Loucy (cell line): ENCODE results near the gene ANKRD60.

Experiments used
- H2AFZ ChIP-seq: fragments of 200-600 bp; sonication (generic); 2 replicates; pipeline ENCODE4 v1.6.0; 2016; ENCODE audit warnings: antibody characterized with exemption, mild to moderate bottlenecking, low read length, moderate library complexity
- H3F3A ChIP-seq: fragments of 200-600 bp; 2 replicates; pipeline ENCODE4 v1.6.0; 2016; ENCODE audit warnings: antibody characterized with exemption, low read depth, mild to moderate bottlenecking
- H3K27me3 ChIP-seq: fragments of 200-600 bp; sonication (generic); 2 replicates; pipeline ENCODE4 v1.6.1; 2014; ENCODE audit warnings: low read length, mild to moderate bottlenecking; ENCODE audit not compliant: insufficient read depth, poor library complexity, severe bottlenecking
- H3K36me3 ChIP-seq: fragments of 200-600 bp; sonication (generic); 2 replicates; pipeline ENCODE4 v1.6.1; 2016; ENCODE audit warnings: low read length; ENCODE audit not compliant: insufficient read depth
- H3K4me1 ChIP-seq: fragments of 200-600 bp; sonication (generic); 2 replicates; pipeline ENCODE4 v1.5.1; 2014; ENCODE audit warnings: low read length, mild to moderate bottlenecking; ENCODE audit not compliant: insufficient read depth, poor library complexity, severe bottlenecking
- H3K4me2 ChIP-seq: fragments of 200-600 bp; sonication (generic); 2 replicates; pipeline ENCODE4 v1.6.0; 2014; ENCODE audit warnings: antibody characterized with exemption, low read length, low read depth, mild to moderate bottlenecking; ENCODE audit not compliant: poor library complexity, severe bottlenecking
- H3K4me3 ChIP-seq: fragments of 200-600 bp; sonication (generic); 2 replicates; pipeline ENCODE4 v1.5.1; 2014; ENCODE audit warnings: low read length, mild to moderate bottlenecking, mixed read lengths; ENCODE audit not compliant: poor library complexity, severe bottlenecking
- H3K79me2 ChIP-seq: fragments of 200-600 bp; sonication (generic); 2 replicates; pipeline ENCODE4 v1.6.1; 2014; ENCODE audit warnings: low read length; ENCODE audit not compliant: insufficient read depth
- H3K9ac ChIP-seq: fragments of 200-600 bp; sonication (generic); 2 replicates; pipeline ENCODE4 v1.6.0; 2014; ENCODE audit warnings: mild to moderate bottlenecking, low read depth, low read length, moderate library complexity; ENCODE audit not compliant: poor library complexity, severe bottlenecking
- H3K9me2 ChIP-seq: fragments of 200-600 bp; sonication (generic); replicated peaks from 2 replicates; pipeline ENCODE4 v1.6.1; 2016; ENCODE audit warnings: low read depth, low read length, mixed read lengths
- H3K9me3 ChIP-seq: fragments of 200-600 bp; sonication (generic); 2 replicates; pipeline ENCODE4 v1.6.1; 2014; ENCODE audit warnings: mild to moderate bottlenecking, antibody characterized with exemption, low read length, low read depth; ENCODE audit not compliant: insufficient read depth
- H4K20me1 ChIP-seq: fragments of 200-600 bp; sonication (generic); 2 replicates; pipeline ENCODE4 v1.6.0; 2014; ENCODE audit warnings: antibody characterized with exemption, low read length, mild to moderate bottlenecking; ENCODE audit not compliant: insufficient read depth, poor library complexity, severe bottlenecking
- EZH2phosphoT487 ChIP-seq: fragments of 200-600 bp; IDR thresholded peaks from 2 replicates; pipeline ENCODE4 v1.6.1; 2018; ENCODE audit warnings: antibody characterized with exemption, mild to moderate bottlenecking, moderate library complexity, borderline replicate concordance
- TF ChIP-seq, protein P1 (sequence below): fragments of 200-600 bp; sonication (generic); conservative IDR thresholded peaks from 2 replicates; pipeline ENCODE4 v1.5.1; 2014; ENCODE audit warnings: mild to moderate bottlenecking, antibody characterized with exemption, low read length

The ANKRD60 gene

DNA sequence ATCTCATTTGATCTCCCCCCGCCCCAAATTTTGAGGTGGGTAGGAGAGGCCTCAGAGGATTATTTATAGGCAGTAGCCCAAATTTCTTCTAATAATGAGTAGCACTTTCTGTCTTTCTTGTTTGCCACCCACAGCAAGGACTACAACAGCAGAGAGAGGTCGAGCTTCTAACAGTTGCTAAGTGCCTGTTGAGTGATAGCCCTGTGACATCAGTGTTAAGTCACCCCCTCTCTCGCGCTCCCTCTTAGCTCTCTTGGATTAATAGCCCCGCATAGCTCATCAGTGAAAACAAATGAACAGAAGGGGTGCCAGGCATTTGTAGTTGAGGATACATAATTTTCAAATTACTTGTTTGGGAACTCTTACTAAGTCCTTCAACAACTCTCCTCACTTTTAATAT is 3.5 kb downstream of the ANKRD60 start:
- no peaks in the 10 kb centered on the region for H3K27me3 ChIP-seq
- no peaks in the 10 kb centered on the region for H3F3A ChIP-seq
- H3K9ac ChIP-seq, result no peak overlapping the region
- no peaks in the 10 kb centered on the region for H4K20me1 ChIP-seq
- no peaks in the 10 kb centered on the region for H3K9me2 ChIP-seq
- H3K79me2 ChIP-seq, result no peaks in the 10 kb centered on the region
- no peaks in the 10 kb centered on the region for H3K9me3 ChIP-seq
- no peak overlapping the region for H3K4me3 ChIP-seq
- H2AFZ ChIP-seq, result no peak overlapping the region
- TF ChIP-seq, protein P1, sequence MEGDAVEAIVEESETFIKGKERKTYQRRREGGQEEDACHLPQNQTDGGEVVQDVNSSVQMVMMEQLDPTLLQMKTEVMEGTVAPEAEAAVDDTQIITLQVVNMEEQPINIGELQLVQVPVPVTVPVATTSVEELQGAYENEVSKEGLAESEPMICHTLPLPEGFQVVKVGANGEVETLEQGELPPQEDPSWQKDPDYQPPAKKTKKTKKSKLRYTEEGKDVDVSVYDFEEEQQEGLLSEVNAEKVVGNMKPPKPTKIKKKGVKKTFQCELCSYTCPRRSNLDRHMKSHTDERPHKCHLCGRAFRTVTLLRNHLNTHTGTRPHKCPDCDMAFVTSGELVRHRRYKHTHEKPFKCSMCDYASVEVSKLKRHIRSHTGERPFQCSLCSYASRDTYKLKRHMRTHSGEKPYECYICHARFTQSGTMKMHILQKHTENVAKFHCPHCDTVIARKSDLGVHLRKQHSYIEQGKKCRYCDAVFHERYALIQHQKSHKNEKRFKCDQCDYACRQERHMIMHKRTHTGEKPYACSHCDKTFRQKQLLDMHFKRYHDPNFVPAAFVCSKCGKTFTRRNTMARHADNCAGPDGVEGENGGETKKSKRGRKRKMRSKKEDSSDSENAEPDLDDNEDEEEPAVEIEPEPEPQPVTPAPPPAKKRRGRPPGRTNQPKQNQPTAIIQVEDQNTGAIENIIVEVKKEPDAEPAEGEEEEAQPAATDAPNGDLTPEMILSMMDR, result no peak
- no peak for TF ChIP-seq EZH2phosphoT487
- H3K36me3 ChIP-seq, result no peaks in the 10 kb centered on the region
- H3K4me2 ChIP-seq, result no peak overlapping the region
- no peaks in the 10 kb centered on the region for H3K4me1 ChIP-seq

DNA sequence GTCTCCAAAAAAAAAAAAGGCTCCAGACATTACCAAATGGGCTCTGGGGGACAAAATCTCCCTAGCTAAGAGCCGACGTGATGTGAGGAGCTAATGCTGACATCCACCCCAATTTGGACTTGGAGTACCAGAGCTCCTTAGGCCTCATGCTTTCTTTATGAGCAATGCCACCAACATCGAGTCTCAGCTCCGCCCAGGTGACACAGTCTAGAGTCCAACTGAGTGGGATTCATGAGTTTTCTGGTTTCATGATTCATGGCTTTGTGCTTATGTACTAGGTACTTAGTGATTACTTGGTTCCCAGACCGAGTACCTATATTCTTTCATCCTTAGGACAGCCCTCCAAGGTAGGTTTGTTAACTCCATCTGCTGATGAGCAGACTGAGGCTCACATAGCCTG is 4.4 kb downstream of the ANKRD60 start:
- H3K4me2 ChIP-seq, result no peak overlapping the region
- no peak overlapping the region for H3K4me3 ChIP-seq
- H3F3A ChIP-seq, result no peaks in the 10 kb centered on the region
- H3K9me3 ChIP-seq, result no peaks in the 10 kb centered on the region
- H3K79me2 ChIP-seq, result no peaks in the 10 kb centered on the region
- H4K20me1 ChIP-seq, result no peaks in the 10 kb centered on the region
- H2AFZ ChIP-seq, result no peak overlapping the region
- no peaks in the 10 kb centered on the region for H3K27me3 ChIP-seq
- H3K9ac ChIP-seq, result no peak overlapping the region
- no peaks in the 10 kb centered on the region for H3K36me3 ChIP-seq
- TF ChIP-seq EZH2phosphoT487, result no peak
- TF ChIP-seq, protein P1, result no peak
- no peaks in the 10 kb centered on the region for H3K9me2 ChIP-seq
- H3K4me1 ChIP-seq, result no peaks in the 10 kb centered on the region

DNA sequence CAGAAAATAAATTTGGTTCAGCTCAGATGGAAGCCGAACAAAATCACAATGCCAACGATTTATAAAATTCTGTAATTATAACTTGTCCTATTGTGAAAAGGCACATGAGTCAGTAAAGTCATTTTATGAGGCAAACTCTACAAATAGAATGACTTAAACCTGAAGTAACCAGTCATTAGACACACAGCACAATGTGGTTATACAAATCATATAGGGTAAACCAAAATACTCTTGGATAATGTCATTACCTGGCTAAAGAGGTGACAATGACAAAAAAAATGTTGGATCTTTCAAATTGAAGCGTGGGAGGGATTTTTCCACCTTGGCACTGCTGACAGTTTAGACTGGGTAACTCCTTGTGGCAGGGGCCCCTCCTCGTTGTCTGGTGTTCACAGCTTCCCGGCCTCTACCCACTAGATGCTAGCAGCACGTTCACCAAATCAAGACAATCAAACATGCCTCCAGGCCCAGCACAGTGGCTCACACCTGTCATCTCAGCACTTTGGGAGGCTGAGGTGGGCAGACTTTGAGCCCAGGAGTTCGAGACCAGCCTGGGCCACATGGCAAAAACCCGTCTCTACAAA is 5.0 kb downstream of the ANKRD60 start:
- H3K36me3 ChIP-seq, result no peaks in the 10 kb centered on the region
- H3F3A ChIP-seq, result no peaks in the 10 kb centered on the region
- no peaks in the 10 kb centered on the region for H3K4me1 ChIP-seq
- no peaks in the 10 kb centered on the region for H4K20me1 ChIP-seq
- no peak overlapping the region for H2AFZ ChIP-seq
- no peaks in the 10 kb centered on the region for H3K9me2 ChIP-seq
- TF ChIP-seq, protein P1, result no peak
- no peak for TF ChIP-seq EZH2phosphoT487
- no peaks in the 10 kb centered on the region for H3K27me3 ChIP-seq
- H3K79me2 ChIP-seq, result no peaks in the 10 kb centered on the region
- H3K9ac ChIP-seq, result no peak overlapping the region
- no peak overlapping the region for H3K4me3 ChIP-seq
- H3K9me3 ChIP-seq, result no peaks in the 10 kb centered on the region
- H3K4me2 ChIP-seq, result no peak overlapping the region
